K562 (cell line): ENCODE data around the gene CALHM4. TPM values are rescaled to one million over a fixed set of nuclear protein-coding genes. Genes with fewer than 3 reads are reported as not detected.

ENCODE experiments used
- FOXA1 ChIP-seq: fragments of 450-650 bp; IDR thresholded peaks from 2 replicates; pipeline ENCODE4 v1.6.1; 2016; ENCODE audit warnings: mild to moderate bottlenecking, borderline replicate concordance
- HMGN3 ChIP-seq: IDR thresholded peaks from 2 replicates; pipeline ENCODE4 v1.6.1; 2011; ENCODE audit warnings: borderline replicate concordance, low read depth, mild to moderate bottlenecking, mixed read lengths, low read length; ENCODE audit not compliant: insufficient read length; ENCODE audit errors: extremely low read depth
- ZKSCAN3 ChIP-seq: fragments of 250-450 bp; sonication (Bioruptor Pico); IDR thresholded peaks from 2 replicates; pipeline ENCODE4 v1.4.0; 2020
- polyA plus RNA-seq, 8 experiments: library from polyadenylated mRNA; depleted of rRNA in 4 of 8; stranded (reverse) in 5 of 8; unstranded in 3 of 8; fragments of >200 nt; fragmentation: Nextera tagmentation in 2 of 8; fragmentation: Illumina TruSeq in 1 of 8; extraction: Ambion mirVana in 2 of 8; extraction: Trizol in 1 of 8; gene quantifications; 2 replicates each; pipeline versions ENCODE4 v1.2.1 to v1.2.3, GENCODE V29; 2011 to 2014; ENCODE audit warnings: inconsistent platforms in 1 of 8, missing spikeins in 1 of 8
- total RNA-seq, 7 experiments: library from RNA; depleted of rRNA in 6 of 7; stranded (reverse); fragments of >200 nt in 6 of 7; fragmentation: Illumina TruSeq in 2 of 7; extraction: Trizol in 2 of 7; gene quantifications; 2 replicates each; pipeline versions ENCODE4 v1.2.1 to v1.2.3, GENCODE V29; 2011 to 2021; ENCODE audit warnings: low replicate concordance in 1 of 7
- TF ChIP-seq, protein P1 (sequence below): fragments of 450-650 bp; IDR thresholded peaks from 2 replicates; pipeline ENCODE4 v1.6.1; 2016; ENCODE audit warnings: mild to moderate bottlenecking, moderate library complexity
- TF ChIP-seq, protein P2 (sequence below): fragments of 450-650 bp; IDR thresholded peaks from one replicate; pipeline ENCODE4 v1.6.1; 2018; ENCODE audit warnings: mild to moderate bottlenecking, moderate library complexity; ENCODE audit not compliant: partially characterized antibody
- TF ChIP-seq, protein P3 (sequence below), 2 experiments: IDR thresholded peaks in 1 of 2; conservative IDR thresholded peaks in 1 of 2; 2 replicates each; pipeline ENCODE4 v1.6.1; 2016; ENCODE audit warnings: low read depth in 2 of 2, mild to moderate bottlenecking in 1 of 2, missing compliant biosample characterization in 1 of 2, missing genetic modification characterization in 1 of 2, moderate library complexity in 1 of 2
- TF ChIP-seq, protein P4 (sequence below): conservative IDR thresholded peaks from 2 replicates; pipeline ENCODE4 v1.6.1; 2011; ENCODE audit warnings: low read depth, mild to moderate bottlenecking, low read length; ENCODE audit not compliant: control insufficient read depth

The CALHM4 gene
- total and polyA plus RNA-seq, 9 of the 15 experiments (the other 6 are each of a cell fraction or from before 2014, with no cell fraction given) = not detected

DNA sequence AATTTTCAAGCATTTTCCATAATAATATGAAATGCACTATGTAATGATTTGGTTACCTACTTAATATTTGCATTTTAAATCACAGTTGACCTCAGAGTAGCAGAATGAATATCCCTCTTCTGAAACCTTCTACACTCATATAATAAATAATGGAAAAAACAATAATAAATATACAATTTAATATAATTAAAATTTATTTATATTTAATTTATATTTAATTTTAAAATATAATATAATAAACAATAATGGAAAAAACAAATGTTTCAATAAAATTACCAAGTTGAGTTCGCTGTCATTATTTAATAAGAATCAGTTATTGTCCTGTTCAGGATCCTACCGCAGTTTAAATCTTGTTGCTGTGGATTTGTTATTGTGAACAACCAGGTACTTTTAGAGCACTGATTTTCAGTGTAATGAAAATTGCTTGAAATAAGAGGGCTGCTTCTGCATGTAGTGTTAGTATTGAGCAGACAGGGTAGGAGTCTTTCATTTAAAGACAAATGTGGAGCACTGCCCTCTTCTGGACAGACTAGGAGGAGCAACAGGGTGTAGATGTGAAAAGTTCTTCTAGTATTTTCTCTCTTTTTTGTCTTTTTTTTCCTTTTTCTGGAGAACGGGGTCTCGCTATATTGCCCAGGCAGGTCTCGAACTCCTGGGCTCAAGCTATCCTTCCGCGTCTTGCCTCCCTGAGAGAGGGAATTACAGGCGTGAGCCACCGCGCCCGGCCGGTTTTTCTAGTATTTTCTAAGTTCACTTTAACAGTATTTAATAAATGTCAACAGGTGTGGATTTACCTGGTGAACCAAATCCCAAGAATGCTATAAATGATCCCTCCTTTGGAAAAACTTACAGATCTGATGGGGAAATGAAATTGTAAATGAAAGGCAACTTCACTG lies 21.6 kb upstream of the CALHM4 start (continued):
- TF ChIP-seq, protein P1, sequence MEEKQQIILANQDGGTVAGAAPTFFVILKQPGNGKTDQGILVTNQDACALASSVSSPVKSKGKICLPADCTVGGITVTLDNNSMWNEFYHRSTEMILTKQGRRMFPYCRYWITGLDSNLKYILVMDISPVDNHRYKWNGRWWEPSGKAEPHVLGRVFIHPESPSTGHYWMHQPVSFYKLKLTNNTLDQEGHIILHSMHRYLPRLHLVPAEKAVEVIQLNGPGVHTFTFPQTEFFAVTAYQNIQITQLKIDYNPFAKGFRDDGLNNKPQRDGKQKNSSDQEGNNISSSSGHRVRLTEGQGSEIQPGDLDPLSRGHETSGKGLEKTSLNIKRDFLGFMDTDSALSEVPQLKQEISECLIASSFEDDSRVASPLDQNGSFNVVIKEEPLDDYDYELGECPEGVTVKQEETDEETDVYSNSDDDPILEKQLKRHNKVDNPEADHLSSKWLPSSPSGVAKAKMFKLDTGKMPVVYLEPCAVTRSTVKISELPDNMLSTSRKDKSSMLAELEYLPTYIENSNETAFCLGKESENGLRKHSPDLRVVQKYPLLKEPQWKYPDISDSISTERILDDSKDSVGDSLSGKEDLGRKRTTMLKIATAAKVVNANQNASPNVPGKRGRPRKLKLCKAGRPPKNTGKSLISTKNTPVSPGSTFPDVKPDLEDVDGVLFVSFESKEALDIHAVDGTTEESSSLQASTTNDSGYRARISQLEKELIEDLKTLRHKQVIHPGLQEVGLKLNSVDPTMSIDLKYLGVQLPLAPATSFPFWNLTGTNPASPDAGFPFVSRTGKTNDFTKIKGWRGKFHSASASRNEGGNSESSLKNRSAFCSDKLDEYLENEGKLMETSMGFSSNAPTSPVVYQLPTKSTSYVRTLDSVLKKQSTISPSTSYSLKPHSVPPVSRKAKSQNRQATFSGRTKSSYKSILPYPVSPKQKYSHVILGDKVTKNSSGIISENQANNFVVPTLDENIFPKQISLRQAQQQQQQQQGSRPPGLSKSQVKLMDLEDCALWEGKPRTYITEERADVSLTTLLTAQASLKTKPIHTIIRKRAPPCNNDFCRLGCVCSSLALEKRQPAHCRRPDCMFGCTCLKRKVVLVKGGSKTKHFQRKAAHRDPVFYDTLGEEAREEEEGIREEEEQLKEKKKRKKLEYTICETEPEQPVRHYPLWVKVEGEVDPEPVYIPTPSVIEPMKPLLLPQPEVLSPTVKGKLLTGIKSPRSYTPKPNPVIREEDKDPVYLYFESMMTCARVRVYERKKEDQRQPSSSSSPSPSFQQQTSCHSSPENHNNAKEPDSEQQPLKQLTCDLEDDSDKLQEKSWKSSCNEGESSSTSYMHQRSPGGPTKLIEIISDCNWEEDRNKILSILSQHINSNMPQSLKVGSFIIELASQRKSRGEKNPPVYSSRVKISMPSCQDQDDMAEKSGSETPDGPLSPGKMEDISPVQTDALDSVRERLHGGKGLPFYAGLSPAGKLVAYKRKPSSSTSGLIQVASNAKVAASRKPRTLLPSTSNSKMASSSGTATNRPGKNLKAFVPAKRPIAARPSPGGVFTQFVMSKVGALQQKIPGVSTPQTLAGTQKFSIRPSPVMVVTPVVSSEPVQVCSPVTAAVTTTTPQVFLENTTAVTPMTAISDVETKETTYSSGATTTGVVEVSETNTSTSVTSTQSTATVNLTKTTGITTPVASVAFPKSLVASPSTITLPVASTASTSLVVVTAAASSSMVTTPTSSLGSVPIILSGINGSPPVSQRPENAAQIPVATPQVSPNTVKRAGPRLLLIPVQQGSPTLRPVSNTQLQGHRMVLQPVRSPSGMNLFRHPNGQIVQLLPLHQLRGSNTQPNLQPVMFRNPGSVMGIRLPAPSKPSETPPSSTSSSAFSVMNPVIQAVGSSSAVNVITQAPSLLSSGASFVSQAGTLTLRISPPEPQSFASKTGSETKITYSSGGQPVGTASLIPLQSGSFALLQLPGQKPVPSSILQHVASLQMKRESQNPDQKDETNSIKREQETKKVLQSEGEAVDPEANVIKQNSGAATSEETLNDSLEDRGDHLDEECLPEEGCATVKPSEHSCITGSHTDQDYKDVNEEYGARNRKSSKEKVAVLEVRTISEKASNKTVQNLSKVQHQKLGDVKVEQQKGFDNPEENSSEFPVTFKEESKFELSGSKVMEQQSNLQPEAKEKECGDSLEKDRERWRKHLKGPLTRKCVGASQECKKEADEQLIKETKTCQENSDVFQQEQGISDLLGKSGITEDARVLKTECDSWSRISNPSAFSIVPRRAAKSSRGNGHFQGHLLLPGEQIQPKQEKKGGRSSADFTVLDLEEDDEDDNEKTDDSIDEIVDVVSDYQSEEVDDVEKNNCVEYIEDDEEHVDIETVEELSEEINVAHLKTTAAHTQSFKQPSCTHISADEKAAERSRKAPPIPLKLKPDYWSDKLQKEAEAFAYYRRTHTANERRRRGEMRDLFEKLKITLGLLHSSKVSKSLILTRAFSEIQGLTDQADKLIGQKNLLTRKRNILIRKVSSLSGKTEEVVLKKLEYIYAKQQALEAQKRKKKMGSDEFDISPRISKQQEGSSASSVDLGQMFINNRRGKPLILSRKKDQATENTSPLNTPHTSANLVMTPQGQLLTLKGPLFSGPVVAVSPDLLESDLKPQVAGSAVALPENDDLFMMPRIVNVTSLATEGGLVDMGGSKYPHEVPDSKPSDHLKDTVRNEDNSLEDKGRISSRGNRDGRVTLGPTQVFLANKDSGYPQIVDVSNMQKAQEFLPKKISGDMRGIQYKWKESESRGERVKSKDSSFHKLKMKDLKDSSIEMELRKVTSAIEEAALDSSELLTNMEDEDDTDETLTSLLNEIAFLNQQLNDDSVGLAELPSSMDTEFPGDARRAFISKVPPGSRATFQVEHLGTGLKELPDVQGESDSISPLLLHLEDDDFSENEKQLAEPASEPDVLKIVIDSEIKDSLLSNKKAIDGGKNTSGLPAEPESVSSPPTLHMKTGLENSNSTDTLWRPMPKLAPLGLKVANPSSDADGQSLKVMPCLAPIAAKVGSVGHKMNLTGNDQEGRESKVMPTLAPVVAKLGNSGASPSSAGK = no peak
- TF ChIP-seq, protein P2, sequence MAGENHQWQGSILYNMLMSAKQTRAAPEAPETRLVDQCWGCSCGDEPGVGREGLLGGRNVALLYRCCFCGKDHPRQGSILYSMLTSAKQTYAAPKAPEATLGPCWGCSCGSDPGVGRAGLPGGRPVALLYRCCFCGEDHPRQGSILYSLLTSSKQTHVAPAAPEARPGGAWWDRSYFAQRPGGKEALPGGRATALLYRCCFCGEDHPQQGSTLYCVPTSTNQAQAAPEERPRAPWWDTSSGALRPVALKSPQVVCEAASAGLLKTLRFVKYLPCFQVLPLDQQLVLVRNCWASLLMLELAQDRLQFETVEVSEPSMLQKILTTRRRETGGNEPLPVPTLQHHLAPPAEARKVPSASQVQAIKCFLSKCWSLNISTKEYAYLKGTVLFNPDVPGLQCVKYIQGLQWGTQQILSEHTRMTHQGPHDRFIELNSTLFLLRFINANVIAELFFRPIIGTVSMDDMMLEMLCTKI = no peak
- TF ChIP-seq, protein P3, sequence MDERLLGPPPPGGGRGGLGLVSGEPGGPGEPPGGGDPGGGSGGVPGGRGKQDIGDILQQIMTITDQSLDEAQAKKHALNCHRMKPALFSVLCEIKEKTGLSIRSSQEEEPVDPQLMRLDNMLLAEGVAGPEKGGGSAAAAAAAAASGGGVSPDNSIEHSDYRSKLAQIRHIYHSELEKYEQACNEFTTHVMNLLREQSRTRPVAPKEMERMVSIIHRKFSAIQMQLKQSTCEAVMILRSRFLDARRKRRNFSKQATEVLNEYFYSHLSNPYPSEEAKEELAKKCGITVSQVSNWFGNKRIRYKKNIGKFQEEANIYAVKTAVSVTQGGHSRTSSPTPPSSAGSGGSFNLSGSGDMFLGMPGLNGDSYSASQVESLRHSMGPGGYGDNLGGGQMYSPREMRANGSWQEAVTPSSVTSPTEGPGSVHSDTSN (CRISPR knock-in tag; IDR thresholded peaks at IDR 0.05; ENCODE audit: low read depth) = no peak
- TF ChIP-seq, protein P3 (tag; conservative IDR thresholded peaks at IDR 0.05; ENCODE audit: low read depth) = no peak
- TF ChIP-seq HMGN3 (no peak), FOXA1 (no peak), ZKSCAN3 (no peak)
- TF ChIP-seq, protein P4, sequence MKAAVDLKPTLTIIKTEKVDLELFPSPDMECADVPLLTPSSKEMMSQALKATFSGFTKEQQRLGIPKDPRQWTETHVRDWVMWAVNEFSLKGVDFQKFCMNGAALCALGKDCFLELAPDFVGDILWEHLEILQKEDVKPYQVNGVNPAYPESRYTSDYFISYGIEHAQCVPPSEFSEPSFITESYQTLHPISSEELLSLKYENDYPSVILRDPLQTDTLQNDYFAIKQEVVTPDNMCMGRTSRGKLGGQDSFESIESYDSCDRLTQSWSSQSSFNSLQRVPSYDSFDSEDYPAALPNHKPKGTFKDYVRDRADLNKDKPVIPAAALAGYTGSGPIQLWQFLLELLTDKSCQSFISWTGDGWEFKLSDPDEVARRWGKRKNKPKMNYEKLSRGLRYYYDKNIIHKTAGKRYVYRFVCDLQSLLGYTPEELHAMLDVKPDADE = no peak
